Ramos (cell line): ENCODE data around the gene CENPH.
"Not testable (repeated sequence)": the region's sequence is repeated elsewhere in the genome, so short reads cannot be mapped to it uniquely, and the experiment has no call there.

ENCODE experiments used
- in situ Hi-C: fragments of 300-500 bp; cut with MboI; formaldehyde crosslinking; loops from one replicate; pipeline ENCODE4 v1.14.3; 2022; ENCODE audit warnings: low sequenced_read_pairs; ENCODE audit not compliant: unreplicated experiment

CENPH gene

DNA sequence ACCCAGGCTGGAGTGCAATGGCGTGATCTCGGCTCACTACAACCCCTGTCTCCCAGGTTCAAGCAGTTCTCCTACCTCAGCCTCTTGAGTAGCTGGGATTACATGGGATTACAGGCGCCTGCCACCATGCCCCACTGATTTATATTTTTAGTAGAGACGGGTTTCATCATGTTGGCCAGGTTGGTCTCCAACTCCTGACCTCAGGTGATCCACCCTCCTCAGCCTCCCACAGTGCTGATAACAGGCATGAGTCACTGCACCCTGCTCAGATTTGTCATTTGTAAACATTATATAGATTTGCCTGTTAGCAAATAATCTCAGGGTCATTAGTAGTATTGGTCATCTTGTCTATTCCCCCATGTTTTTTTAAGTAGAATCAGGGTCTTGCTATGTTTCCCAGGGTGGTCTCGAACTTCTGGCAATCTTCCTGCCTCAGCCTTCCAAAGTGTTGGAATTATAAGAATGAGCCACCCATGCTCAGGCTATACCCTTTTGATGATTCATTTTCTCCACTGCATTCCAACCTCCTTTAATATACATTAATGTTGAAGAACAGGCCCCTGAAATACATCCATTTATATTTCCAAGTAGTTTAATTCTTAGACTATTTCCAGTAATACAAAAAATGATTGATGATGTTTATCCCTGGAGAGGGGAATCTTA lies 17.3 kb downstream of the CENPH start:
- in situ Hi-C loops: loop anchor here (10.0 kb wide), 1 partner anchor 102 kb away; no protein-coding TSS in a partner anchor

DNA sequence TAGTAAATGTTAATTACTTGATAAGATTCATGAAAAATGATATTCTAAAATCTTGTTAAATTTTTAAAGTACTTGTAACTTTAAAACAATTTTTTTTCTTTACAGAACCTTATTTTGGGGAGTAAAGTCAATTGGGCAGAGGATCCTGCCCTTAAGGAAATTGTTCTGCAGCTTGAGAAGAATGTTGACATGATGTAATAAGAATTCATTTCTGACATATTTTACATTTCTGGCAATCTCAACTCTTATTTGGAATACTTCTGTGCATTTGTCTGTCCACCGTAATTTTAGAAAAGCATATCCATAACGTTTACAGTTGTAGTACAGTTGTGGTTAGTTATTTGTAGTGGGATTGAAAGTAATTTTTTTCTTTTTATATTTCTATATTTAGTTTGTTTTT lies 20.2 kb downstream of the CENPH start:
- in situ Hi-C loops: loop anchor here (10.0 kb wide), 1 partner anchor 105 kb away; no protein-coding TSS in a partner anchor

DNA sequence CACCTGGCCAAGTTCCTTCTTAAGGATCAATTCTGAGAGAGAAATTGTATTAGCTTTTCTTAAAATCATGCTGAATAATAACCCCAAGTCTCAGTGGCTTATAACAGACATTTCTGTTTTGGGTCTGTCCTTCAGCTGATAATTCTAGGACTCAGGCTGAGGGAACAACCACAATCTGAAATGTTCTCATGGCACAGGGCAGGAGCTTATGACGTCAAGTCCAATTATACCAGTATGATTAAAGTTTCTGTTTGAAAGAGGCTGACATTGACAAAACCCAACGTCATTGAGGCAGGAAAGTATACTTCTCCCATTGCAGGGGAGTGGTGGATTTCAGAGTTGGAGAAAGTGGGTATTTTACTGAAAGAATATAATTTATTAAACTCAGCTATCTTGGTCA lies 21.8 kb downstream of the CENPH start:
- in situ Hi-C loops: no loop called here

DNA sequence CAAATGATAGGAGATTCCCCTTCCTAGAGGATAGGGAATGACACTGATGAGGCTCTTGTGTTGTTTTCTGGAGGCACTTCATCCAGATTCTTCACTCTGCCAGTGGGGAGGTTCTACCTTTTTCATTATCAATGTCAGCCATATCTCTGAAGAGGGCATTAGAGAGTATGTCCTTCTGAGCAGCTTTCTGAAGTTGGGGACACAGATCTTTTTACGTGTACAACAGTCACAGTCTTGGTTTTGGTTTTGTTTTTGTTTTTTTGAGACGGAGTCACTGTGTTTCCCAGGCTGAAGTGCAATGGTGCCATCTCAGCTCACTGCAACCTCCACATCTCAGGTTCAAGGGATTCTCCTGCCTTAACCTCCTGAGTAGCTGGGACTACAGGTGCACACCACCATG lies 22.6 kb downstream of the CENPH start:
- in situ Hi-C loops: no loop called here

DNA sequence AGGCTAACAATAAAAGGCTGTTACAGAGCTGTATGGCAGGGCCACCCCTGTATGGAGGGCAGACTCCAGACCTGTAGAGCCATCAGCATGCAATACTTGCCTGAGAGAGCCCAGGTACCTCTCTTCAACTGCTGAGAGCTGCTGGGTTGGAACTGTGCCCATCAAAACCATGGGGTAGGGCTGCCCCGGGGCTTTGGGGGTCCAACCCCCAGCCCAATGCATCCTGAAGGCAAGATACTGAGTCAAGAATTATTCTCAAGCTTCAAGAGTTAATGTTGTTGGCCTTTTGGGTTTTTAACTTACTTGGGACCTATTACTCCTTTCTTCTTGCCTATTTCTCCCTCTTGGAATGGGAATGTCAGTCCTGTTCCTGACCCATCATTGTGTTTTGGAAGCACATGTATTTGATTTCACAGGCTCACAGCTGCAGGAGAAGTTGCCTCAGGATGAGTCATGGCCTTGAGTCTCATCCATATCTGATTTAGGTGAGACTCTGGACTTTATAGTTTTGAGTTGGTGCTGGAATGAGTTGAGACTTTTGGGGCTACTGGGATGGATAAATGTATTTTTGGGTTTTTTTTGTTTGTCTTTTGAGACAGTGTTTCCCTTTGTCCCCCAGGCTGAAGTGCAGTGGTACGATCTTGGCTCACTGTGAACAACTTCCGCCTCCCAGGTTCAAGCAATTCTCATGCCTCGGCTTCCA lies 24.3 kb downstream of the CENPH start:
- in situ Hi-C loops: no loop called here

DNA sequence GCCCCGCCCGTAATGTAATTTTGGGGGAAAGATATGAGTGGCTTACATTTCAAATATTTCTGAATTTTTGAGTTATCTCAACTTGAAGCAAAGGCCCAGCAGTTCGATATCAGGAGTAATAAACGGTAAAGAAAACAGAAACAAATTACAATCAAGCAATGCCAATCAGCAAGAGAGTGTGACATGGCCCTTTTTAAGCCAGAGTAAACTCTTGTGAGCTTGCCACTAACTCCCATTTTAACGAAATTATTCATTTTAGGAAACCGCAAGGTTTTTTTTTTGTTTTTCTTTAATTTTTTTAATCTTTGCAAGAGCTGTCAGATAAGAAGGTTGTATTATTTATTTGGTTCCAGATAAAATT lies 27.7 kb downstream of the CENPH start:
- in situ Hi-C loops: no loop called here

DNA sequence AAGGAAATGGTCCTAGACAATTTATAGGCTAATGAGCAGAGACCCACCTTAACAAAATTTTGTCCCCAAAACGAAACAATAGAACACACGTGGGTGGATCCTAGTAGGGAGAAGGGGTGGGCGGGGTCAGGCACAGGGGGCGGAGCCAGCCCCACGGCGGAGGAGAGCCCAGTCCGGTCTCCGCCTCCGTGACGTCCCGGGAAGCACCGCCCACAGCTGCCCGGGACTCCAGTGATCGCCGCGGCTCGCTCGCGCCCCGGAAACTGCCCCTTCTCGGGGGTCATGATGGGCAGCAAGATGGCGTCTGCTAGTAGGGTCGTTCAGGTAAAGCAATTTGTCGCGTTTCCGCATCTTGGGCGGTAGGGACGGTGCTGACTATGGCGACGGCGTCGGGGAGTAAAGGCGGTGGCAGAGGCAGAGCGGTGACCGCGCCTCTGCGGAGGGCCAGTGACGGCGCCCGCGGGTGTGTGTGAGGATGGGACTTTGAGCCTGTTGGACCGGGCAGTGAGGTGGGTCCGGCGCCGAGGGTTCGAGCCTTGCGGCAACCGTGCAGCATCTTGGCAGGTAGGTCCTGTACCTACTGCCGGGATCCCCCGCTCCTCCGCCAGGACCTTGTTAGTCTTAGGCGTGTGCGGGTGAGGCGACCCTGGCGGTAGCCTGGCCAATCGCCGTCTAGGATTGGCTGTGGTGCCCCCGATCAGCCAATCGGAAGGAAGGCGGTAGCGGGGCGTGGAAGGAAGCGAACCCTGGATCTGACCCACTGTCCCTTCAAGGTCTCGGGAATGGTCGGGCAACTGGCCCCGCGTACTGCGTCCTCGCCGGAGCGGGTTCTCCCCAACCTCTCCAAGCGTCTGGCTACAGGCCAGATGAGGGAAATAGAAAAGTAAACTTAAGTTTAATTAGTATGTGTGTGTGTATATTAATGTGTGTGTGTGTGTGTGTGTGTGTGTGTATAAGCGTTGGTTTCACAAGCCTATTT lies 28.5 kb downstream of the CENPH start:
- in situ Hi-C loops: no loop called here

DNA sequence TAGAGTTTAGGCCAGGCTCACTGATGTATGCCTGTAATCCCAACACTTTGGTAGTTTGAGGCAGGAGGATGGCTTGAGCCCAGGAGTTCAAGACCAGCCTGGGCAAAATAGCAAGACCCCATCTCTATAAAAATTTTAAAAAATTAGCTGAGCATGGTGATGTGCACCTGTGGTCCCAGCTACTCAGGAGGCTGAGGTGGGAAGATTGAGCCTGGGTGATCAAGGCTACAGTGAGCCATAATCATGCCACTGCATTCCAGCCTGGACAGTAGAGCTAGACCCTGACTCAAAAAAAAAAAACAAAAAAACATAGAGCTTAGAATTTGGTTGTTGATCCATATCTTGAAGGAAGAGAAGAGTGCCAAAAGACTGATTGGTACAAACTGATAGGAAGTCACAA lies 30.6 kb downstream of the CENPH start:
- in situ Hi-C loops: no loop called here

DNA sequence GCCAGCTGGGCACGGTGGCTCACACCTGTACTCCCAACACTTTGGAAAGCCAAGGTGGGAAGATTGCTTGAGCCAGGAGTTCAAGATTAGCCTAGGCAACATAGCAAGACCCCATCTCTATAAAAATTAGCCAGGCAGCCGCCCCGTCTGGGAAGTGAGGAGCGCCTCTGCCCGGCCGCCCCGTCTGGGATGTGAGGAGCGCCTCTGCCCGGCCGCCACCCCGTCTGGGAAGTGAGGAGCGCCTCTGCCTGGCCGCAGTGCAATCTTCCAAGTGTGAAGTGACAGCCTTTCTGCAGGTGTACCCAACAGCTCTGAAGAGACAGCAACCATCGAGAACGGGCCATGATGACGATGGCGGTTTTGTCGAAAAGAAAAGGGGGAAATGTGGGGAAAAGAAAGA lies 31.0 kb downstream of the CENPH start:
- in situ Hi-C loops: not testable (repeated sequence)

DNA sequence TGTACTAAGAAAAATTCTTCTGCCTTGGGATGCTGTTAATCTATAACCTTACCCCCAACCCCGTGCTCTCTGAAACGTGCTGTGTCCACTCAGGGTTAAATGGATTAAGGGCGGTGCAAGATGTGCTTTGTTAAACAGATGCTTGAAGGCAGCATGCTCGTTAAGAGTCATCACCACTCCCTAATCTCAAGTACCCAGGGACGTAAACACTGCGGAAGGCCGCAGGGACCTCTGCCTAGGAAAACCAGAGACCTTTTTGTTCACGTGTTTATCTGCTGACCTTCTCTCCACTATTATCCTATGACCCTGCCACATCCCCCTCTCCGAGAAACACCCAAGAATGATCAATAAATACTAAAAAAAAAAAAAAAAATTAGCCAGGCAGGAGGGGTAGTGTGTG lies 31.4 kb downstream of the CENPH start:
- in situ Hi-C loops: not testable (repeated sequence)

DNA sequence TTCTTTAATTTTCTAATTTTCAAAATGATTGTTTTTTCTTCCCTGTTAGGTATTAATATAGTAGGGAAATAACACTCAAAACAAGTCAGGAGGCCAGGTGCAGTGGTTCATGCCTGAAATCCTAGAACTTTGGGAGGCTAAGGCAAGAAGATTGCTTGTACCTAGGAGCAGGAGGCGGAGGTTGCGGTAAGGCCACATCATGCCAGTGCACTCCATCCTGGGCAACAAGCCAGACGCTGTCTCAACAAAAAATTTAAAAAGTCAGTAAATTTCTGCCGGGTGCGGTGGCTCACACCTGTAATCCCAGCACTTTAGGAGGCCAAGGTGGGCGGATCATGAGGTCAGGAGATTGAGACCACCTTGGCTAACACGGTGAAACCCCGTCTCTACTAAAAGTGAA lies 35.1 kb downstream of the CENPH start:
- in situ Hi-C loops: no loop called here

DNA sequence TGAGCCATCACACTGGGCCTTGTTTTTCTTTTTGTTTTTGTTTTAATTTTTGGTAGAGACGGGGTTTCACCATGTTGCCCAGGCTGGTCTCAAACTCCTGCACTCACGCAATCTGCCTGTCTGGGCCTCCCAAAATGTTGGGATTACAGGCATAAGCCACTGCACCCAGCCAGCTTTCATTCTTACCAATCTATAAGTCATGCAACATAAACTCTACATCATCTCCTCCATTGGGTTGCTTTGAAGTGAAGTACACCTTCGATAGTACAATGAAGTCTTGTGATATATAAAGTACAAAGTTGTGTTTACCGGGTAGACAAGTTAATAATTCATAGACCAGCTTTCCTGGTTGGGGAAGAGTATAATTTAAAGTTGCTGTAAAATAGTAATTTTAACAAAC lies 36.5 kb downstream of the CENPH start:
- in situ Hi-C loops: no loop called here

DNA sequence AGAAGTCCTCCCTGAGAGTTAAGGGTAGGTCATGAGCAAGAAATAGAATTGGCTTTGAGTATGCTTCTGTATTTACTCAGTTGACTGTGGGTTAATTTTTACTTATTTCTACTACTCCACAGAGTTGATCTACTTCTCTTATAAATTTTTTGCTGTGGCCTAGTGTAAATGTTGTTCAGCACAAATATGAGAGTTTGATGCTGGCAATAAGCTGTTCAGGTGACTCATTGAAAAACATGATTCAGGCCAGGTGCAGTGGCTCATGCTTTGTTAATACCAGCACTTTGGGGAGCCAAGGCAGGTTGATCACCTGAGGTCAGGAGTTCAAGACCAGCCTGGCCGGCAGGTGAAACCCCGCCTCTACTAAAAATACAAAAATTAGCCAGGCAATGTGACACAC lies 40.8 kb downstream of the CENPH start:
- in situ Hi-C loops: no loop called here

DNA sequence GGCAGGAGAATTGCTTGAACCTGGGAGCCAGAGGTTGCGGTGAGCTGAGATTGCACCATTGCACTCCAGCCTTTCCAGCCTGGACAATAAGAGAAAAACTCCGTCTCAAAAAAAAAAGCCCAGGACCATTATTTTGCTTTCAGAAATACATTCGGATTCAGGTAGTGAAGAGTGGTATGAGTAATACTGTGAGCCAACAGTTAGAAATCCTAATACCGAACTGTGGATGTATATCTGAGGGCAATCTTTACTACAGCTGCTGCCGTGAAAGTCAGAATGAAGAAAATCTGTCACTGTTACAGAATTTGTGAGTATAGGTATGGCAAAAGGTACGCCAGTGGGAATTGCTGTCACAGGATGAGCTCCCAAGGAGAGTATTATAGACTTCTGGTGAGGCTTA lies 41.9 kb downstream of the CENPH start:
- in situ Hi-C loops: no loop called here

DNA sequence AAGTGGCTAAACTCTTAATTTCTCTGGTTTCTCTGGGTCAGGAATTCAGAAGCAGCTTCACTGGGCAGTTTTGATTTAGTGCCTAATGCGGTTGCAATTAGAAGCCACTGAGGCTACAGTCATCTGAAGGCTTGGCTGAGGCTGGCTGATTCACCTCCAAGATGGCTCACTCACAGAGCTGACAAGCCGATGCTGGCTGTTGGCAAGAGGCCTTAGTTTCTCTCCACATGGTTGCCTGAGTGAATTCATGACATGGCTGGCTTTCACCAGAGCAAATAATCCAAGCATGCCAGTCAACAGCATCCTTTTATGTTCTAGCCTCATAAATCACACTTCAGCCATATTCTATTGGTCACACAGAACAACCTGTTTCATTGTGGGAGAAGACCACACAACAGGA lies 42.5 kb downstream of the CENPH start:
- in situ Hi-C loops: no loop called here

DNA sequence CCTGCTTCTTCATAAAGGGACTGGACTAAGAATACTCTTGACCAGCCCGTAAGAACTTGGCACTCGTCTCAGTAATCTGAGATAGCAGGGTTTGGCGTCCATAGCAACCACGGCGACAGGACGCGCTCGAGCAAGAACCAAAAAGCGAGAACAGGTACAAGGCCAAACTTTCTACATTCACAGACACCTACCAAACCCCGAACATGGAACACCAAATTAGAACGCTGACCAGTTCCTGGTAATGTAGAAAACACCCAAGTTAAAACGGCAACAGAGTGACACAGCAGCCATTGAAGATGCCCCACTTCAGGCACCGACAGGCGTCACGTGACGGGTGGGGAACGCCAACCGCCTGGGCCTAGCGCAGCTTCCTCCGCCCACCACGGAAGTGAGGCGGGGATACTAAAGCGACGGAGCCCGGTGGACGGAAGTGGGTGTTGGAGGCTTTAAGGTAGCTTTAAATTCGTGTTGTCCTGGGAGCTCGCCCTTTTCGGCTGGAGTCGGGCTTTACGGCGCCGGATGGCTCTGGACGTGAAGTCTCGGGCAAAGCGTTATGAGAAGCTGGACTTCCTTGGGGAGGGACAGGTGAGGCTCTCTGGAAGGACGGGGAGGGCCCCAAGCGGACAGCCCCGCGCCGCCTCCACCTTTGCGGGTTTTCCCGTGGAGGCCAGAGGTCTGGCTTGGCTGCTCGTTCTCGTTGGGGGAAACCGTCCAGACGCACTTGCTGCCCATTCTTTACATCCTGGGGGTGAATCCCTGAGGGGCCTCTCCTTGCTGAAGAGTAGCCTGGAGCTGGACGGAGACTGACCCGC lies 45.3 kb downstream of the CENPH start, which contains the start of gene CDK7:
CDK7 (plus strand) TSS at position 430 of the 812 bp plus-strand sequence; CDS start at position 520, 90 bp downstream.
- in situ Hi-C loops: no loop called here

DNA sequence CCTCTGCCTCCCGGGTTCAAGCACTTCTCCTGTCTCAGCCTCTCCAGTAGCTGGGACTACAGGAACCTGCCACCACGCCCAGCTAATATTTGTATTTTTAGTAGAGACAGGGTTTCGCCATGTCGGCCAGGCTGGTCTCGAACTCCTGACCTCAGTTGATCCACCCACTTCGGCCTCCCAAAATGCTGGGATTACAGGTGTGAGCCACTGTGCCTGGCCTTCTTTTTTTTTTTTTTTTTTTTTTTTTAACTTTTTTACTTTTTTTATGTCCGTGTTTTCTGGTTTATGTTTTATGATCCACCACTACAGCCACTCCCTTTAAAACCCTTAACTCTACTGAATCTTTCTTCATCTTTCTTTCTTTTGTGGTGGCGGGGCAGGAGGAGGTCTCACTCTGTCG lies 47.4 kb downstream of the CENPH start:
- in situ Hi-C loops: not testable (repeated sequence)

DNA sequence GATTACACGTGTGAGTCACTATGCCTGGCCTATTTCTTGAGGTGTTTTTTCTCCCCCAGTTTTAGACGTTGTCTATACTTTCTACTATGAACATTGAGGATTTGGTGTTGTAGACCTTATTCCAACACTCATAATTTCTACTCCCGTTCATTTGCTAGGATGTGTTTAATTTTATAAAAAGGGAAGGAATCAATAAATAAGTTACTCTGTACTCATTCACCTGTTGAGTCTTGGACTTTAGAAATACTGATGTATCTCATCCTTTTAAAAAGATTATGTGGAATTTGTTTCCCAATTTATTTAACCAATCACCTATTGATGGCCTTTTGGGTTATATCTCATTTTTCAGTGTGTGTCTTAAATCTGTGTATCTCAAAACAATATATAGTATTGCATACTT lies 48.5 kb downstream of the CENPH start:
- in situ Hi-C loops: no loop called here

DNA sequence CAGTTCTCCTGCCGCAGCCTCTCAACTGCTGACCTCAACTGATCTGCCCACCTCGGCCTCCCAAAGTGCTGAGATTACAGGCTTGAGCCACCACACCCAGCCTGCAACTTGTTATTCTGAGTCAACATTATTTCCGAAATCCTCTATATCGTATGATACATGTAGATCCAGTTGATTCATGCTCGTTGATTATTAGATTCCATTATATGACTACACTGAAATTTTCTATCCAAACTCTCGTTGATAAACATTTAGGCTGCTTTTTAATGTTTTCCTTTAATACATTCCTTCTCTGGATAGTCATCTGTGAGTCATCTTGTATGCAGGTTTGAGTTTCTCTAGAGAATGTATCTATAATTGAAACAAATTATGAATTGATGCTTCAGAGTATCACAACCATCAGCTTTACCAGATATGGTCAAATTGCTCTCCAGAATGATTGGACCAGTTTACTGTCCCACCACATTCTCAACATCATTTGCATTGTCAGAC lies 49.4 kb downstream of the CENPH start:
- in situ Hi-C loops: no loop called here
